Measurements from ENCODE around the gene AFAP1.

Gene AFAP1

DNA sequence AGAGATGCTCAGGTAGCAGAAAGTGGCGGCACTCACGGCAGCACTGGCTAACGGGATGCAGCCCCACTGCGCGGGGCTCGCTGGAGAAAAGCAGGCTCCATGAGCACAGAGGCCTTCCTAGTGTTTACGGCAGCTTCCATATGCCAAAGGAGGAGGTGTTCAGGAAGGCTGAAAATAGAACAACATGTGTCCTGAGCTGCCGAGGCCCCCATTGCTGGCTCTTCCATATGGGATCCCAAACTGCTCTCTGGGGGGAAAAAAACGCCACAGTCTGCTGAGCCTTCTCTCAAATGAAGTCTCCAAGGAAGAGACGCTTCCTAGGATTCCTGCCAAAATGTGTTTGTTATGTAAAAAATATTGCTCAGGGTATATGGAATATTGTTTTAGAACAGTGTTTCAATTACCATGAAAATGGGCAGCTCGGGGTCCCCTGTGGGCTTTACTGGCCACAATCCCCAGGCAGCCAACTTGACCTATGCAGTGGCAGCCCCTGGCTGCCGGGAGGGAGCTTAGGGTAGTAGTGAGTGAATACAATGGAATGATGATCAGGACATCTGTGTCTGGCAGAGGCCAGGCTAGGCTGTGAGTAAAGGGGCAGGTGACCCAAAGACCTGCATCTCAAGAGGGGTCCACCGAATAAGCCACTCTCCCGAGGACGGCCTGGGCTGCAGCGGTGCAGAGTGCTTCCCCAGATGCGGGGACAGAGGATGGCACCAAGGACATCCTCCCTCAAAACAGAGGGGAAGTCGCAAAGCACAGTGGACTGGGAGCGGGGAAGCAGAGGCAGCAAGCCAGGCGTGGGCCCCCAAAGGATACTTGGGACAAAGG lies 170.1 kb downstream of the AFAP1 start:
- DNase-seq (ENCODE audit: low read depth in 2 of 2) = no peak

DNA sequence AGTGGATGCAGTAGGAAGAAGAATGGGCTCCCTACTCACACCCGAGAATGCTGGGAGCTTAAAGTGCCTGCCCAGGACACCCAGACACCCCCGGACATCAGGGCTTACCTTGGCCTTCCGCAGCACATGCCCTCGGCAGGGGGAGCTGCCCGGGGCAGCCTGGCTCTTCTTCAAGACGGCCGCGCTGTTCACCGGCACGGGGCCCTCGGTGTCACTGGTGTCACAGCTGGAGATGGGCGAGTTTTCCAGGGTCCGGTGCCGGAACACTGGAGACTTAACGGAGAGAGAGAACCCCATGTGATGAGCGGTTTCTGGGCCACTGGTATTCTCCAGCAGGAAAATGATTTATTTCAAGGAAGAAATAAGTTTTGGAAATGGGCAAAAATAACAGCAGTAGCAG lies 170.9 kb downstream of the AFAP1 start:
- no peak for DNase-seq (ENCODE audit: low read depth in 2 of 2)

DNA sequence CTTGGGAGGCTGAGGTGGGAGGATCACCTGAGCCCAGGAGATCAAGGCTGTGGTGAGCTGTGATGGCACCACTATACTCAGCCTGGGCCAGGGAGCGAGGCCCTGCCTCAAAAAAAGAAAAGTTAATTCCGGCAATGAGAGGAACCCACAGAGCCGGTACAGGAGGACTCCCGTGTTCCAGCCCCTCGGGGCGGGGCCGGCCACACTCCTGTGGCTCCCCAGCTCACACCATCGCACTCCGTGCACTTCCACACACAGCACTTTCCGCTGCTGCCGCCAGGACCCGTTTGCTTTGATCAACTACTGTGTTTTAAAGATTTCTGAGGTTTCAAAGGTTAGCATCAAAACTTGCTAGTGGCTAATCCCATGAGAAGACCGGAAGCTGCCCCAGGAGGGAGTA lies 171.7 kb downstream of the AFAP1 start:
- DNase-seq (ENCODE audit: low read depth in 2 of 2) = no peak

DNA sequence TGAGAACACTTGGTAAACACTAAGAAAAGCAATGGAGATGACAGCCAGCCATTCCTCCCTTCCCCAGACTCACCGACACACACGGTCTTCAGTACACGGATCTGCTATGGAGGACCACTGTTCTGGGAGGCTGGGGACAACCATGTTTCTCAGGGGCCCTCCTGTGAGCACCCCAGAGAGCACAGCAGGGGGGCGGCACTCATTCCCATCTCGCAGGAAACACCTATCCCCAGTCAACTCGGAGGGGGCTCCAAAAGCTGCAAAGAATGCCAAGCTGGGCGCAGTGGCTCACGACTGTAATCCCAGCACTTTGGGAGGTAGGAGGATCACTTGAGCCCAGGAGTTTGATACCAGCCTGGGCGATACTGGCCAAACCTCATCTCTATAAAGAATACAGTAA lies 172.1 kb downstream of the AFAP1 start:
- DNase-seq (ENCODE audit: low read depth in 2 of 2) = no peak

DNA sequence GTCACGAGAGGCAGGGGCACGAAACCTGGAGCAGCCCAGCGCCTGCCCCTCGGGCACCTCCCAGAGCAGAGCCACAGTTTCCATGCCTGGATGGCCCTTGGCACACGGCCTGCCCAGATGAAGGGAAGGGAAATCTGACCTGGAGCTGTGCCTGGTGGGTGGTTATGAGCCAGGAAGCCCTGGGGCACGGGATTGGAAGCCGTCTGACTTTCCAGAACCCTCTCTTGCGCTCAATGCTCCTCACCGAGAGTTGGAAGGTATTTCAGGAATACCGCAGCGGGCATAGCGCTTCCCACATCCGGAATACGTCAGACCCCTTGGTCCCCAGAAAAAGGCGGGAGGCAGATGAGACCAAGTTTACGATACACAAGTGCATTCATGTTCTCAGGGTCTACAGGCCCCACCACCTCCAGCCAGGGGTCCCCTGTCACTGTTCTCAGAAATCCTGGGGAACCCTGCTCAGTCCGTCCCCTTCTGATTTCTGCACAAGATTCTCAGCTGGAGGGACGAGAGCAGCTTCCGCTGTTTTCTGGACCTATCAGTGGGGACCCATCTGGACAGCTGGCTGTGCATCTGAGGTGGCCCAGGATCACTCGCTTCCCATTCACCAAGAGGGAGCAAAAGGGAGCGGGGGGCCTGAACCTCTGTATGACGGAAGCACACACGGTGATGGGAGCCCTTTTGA lies 172.9 kb downstream of the AFAP1 start:
- DNase-seq (ENCODE audit: low read depth in 2 of 2) = no peak

DNA sequence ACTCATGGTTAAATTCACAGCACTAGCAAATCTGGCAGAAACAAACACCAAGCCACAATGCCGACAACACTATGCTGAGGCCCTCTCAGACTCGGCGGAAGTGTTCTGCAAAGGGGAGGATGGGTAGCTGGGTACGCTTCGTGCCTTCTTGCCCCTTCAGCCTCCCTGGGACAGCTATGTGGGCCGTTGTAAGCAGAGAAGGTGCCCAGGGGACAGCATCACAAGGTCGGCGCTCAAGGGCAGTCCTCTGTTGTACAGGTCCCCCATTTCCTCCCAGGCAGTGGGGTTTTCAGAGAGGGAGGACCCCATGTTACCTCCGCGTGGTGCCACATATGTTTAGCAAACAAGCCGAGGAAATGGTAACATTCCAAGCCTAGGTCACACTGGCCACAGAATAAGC lies 173.6 kb downstream of the AFAP1 start:
- DNase-seq (ENCODE audit: low read depth in 2 of 2) = no peak

DNA sequence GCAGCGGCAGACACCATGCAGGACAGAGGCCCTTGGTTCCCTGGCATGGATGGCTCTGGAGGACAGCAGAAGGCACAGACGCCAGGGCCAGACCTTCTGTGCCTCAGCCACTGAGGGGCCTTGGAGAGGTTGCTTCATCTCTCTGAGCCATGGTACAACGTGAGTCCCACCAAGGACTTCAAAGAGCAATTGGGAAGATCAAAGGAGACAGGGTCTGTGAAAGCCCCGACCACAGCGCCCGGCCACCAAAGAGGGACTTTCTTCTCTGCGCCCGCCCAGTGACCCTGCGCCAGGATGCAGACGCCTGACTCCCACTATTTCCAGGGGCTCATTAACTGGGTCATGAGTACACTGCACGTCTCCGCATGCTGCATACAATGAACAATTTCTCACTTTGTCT lies 174.0 kb downstream of the AFAP1 start:
- DNase-seq (ENCODE audit: low read depth in 2 of 2) = no peak

DNA sequence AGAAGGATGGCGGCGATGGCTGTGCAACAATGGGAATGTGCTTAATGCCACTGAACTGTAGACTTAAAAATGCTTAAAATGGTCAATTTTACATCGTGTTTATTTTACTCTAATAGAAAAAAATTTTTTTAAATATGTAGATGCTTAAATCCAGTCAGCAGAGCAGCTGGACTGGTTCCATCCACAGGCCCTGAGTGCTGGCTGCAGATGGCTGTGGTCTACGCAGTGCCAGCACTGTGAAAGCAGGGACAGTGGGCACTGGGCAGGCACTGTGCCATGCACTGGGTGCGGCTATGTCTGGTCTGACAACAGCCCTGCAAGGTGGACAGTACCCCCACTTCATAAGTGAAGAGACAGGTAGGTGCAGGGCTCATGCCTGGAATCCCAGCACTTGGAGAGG lies 175.2 kb downstream of the AFAP1 start:
- no peak for DNase-seq (ENCODE audit: low read depth in 2 of 2)

DNA sequence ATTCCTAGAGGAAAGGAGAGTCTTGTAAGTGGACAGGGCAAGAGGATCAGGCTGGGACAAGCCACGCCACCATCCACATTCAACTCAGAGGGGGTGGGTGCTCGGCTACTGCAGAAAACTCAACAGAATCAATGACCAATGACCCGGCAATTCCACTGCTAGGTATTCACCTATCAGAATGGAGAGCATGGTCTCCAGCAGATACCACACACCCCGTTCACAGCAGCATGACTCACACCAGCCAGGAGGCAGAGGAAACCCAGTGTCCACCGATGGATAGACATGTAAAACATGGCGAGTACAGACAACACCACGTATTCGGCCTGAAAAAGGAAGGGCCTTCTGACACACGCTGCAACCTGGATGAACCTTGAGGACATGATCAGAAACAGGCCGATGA lies 175.9 kb downstream of the AFAP1 start:
- DNase-seq (ENCODE audit: low read depth in 2 of 2) = no peak

DNA sequence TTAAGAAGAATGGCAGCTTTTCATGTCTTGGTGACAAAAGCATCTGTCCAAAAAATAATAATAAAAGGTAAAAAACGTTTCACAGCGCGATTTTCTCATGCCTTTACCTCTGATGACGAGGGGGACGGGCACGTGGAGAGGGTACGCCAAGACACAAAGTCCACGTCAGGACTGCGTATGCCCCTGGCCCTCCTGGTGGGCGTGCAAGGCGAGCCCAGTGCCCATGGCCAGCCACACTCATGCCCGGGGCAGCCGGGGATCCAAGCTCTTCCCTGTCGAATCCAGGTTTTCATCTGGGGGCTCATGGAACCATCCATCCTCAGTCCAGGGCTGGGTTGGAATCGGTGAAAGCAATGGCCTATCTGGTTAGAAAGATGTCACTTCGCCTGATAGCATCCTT lies 176.6 kb downstream of the AFAP1 start:
- no peak for DNase-seq (ENCODE audit: low read depth in 2 of 2)

DNA sequence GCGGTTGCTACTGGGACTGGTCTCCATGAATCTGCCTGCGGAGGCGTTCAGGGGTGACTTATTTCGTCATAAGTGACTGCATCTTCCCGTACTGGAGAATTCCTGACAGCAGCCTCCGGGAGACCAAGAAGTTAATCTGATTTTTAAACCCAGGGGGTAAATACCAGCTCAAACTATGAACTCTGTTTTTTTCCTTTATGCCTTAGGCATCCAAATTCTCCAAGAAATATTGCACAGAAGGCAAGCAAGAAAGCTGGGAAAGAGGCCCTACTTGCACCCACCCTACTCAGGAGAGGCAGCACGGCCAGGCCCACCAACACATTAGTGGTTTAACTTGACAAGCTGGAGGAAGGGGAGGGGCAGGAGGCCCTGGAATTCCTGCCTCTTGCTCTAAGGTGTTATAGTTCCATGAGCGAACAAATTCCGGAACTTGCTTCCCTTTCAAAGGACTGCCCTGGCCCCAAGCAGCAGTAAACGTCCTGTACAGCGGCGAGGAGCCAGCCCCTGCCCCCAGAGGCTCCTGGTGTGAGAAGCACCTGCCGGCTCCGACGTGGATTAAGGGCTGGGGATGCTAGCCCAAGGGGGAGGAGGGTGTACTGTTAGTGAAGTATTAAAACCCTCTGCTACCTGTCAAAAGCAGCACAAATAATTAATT lies 177.2 kb downstream of the AFAP1 start:
- no peak for DNase-seq (ENCODE audit: low read depth in 2 of 2)

DNA sequence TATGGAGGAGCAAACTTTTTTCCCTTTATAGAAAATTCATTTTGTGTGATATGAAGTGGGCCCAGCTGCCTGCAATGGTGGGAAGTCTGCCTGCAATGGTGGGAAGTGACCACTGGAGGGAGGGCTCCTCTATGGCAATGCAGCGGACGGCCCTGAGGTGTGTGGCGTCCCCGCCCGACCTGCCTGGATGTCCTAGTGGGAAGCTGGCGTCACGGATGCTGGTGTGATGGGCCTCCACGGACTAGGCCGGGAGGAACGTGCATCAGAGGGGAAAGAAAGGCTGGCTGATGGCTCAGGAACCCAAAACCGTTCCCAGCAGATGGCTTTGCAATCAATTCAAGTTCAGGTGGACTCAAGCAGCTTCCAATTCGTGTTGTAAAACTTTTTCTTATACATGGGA lies 177.9 kb downstream of the AFAP1 start:
- DNase-seq (ENCODE audit: low read depth in 2 of 2) = peak; percentile 36 to 41

DNA sequence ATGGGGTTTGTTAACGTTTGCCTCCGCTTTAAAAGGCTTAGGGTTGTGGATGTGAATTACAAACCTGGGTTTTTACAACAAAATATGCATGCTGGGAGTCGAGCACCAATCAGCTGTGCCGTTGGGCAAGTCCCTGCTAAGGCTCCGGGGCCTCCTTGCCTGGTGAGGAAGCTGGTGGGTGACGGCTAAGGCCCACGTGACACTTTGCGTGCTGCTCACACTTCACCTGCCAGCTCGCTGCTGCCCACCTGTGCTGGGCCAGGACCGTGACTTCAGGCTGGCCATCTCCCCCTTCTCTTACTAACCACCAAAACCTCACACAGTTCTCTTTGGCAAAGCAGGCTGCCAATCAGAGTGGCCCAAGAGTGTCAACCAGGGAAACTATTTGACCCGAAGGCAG lies 178.3 kb downstream of the AFAP1 start:
- DNase-seq (ENCODE audit: low read depth in 2 of 2) = no peak

DNA sequence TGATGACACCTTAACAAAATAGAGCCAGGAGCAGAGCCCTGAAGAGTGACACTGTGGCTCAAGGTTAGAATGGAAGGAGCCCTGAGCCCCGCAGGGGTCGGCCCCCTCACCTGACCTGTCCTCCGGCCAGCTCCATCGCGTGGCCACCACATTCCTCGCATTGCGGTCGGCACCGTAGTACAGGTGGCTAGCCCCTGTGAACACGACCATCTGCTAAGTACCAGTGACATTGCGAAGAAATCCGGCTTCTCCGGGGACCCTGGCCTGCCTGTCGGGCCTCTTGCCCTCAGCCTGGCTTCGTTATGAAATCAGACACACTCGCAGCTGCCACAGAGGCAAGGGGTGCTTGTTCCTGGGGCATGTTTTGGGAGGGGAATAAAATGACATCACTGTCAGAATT lies 179.0 kb downstream of the AFAP1 start:
- DNase-seq (ENCODE audit: low read depth in 2 of 2) = no peak

DNA sequence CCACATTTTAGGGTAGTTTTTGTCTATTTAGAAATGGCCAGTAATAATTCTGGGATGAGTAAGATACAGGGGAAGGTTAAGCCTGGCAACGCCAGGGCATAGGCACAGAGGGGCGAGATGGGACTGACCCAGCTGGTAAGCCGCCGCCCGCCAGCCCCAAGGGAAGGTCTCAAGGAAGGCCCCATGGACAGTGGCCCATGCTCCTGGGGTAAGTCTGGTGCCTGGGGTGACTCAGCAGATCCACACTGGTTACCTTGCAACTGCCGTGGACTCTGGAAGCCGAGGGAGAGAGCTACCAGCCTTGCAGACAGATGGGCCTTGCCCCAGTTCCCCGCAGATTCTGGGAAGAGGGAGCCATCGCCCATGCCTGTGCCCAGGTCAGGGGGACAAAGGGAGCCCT lies 179.4 kb downstream of the AFAP1 start:
- DNase-seq (ENCODE audit: low read depth in 2 of 2) = no peak

DNA sequence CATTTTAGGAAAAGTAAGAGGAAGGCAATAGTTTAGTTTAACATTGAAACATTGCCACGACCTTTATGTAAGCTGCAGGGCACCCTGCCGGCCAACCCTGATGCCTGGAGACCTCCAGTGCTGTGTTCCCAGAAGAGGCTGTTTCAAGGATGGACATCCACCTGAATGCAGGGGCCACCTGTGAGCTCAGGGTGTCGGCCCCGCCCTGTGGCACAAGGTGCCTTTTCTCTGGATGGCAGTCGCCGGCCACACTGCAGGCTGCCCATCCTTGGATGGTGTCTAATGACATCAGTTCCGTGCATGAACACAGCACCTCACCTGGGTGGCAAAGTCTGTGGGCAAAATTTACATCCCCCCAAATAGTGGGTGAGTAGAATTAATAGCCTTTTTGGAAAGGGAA lies 180.0 kb downstream of the AFAP1 start:
- no peak for DNase-seq (ENCODE audit: low read depth in 2 of 2)

DNA sequence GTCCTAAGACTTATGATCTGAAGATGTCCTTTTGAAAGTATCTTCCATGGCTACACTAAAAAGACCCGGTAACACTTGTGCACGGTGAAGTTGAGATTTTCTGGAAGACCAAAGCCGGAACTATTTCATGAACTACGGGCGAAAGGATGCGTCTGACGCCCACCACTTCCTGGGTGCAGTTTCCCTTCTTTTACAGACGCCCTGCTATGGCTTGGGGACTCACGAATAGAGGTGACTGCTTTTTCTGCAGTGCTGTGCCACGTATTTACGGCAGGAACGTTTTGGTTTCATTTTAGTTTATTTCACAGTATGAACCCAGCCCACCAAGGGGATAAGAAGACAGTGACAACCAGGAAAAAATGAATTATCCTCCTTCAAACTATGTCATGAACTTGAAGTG lies 180.4 kb downstream of the AFAP1 start:
- DNase-seq (ENCODE audit: low read depth in 2 of 2) = peak; percentile 45 to 55

DNA sequence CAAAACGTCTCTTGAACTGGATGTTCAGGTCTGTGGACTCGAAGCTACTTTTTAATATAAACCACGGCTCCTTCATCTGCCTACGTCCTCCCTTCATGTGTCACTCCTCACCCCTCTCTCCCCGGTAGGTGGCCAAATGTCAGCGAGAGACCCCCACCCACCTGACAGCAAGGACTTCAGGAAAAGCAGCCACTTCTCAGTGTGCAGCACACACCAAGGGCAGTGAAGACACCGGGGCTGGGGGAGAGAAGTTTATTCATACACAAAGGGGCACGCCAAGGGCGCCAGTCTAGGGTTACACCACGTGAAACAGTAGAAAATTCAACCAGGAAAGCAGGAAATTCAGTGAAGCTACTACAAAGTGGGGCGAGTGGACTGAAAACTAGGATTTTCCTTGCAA lies 181.2 kb downstream of the AFAP1 start:
- no peak for DNase-seq (ENCODE audit: low read depth in 2 of 2)

DNA sequence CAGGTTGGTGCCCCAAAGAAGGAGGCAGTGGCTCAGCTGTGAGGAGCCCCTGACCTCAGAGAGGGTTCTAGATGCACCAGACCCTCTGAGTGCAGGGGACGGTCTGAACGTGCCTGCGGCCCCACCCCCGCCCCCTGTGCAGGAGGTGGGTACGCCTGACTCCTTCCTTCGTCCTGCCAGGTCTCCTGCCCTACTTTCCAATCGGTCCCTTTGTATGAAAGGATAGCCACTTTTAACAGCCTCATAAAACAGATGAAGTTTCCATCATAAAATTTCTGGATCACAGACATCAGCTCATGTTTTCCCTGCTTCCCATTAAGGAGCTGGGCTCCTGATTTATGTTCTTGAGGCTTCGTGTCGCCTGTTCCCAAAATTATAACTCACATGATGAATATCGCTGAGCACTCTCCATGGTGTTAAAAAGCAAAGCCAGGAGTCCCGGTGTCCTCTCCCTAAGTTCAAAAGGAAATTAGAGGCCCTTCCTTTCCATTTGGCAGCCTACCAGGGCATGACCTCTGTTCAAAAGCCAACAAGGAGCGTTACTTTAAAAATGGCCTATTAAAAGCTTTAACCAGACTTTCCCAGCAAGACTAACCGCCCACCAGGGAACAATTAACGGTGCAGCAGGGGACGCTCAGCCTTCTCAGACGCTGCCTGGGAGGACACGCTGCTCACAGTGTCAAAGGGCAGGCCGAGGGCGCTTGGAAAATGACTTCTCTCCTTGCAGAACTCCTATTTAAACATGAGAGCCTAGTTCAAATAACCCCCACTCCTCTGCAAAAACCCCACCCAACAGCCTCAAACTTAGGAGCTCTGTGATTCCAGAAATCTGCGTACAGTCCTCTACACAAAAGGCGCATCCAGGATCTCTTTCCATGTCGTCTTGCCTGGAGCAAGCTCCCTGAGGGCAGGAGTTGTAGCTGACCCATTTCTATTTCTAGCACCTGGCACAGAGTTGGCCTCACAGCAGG lies 181.9 kb downstream of the AFAP1 start:
- DNase-seq (ENCODE audit: low read depth in 2 of 2) = no peak

DNA sequence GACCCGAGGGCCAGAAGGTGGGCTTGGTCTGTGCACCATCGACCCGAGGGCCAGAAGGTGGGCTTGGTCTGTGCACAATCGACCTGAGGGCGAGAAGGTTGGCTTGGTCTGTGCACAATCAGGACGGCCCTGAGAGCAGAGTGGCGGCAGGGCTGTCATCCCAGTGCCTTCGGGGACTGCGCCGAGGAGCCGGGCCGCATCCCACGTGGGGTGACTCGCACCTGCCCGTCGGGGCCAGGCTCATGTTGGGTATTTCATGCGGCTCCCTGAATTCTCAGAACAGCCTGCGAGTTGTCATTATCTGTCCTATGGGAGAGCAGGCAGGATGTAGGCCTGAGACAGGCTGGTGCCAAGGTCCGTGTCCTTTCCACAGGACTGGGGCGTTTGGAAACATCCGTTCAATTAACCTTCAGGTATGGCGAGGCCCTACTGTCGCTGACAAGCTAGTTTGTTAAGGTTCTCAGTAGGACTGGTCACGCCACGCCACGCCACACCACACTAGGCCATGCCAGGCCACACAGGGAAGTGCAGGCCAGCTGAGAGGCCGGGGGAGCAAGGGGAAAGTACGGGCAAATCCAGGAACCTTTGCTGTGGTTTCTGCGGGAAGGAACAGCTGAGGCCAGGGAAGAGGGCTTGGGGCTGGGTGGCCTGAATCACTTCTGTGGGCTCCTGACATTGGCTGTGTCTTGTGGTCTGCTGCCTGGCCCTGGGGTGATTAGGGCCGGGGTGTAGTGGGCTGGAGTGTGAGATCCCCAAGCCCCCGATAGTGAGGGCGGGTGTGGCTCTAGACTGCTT lies 182.9 kb downstream of the AFAP1 start:
- DNase-seq (ENCODE audit: low read depth in 2 of 2) = no peak

DNA sequence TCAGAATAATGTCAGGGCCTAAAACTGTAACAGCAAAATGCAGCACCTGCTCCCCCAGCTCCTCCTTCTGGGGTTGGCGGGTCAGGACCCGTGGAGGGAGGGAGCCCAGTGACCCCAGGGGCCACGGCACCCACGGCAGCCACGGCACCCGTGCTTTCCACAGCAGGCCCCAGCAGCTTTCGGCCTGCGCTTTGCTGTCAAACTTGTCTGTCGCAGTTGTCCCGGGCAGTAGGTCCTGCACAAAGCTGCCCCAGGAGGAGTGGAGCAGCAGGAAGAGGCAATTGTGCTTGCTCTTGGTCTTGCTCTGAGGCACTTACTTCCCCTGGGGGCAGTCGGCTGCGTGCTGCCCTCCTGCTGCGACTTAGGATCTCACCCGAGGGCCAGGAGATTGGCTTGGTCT lies 183.6 kb downstream of the AFAP1 start:
- DNase-seq (ENCODE audit: low read depth in 2 of 2) = no peak

All from stimulated activated CD4-positive, alpha-beta T cell treated with anti-CD3 and anti-CD28 coated beads, Interleukin-1b, Interleukin-23, amount 100 ng/mL, for 4 hours (primary cell).